Fibroblast of lung (primary cell): ENCODE results near the gene ATG9A. TPM values are rescaled to one million over a fixed set of nuclear protein-coding genes. Genes with fewer than 3 reads are reported as not detected.

Source experiments
- DNase-seq, 2 donors: peaks; one replicate each; pipeline versions ENCODE4 v3.0.0 to v3.0.0-alpha.2; 2010; ENCODE audit warnings: low read depth in 2 of 2
- H2AFZ ChIP-seq: 2 replicates; pipeline ENCODE4 v1.5.1; 2012; ENCODE audit warnings: low read length, control low read depth, inconsistent platforms
- H3K27ac ChIP-seq: 2 replicates; pipeline ENCODE4 v1.5.1; 2011; ENCODE audit warnings: low read length, control low read depth; ENCODE audit not compliant: insufficient read depth
- H3K27me3 ChIP-seq: 2 replicates; pipeline ENCODE4 v1.5.1; 2011; ENCODE audit warnings: mild to moderate bottlenecking, low read length; ENCODE audit not compliant: control insufficient read depth, insufficient read depth
- H3K36me3 ChIP-seq: 2 replicates; pipeline ENCODE4 v1.5.1; 2011; ENCODE audit warnings: low read length; ENCODE audit not compliant: control insufficient read depth, insufficient read depth
- H3K4me1 ChIP-seq: 2 replicates; pipeline ENCODE4 v1.5.1; 2011; ENCODE audit warnings: low read length; ENCODE audit not compliant: control insufficient read depth, insufficient read depth; ENCODE audit errors: extremely low read depth
- H3K4me2 ChIP-seq: 2 replicates; pipeline ENCODE4 v1.5.1; 2011; ENCODE audit warnings: low read length, control low read depth; ENCODE audit not compliant: insufficient read depth; ENCODE audit errors: extremely low read depth
- H3K4me3 ChIP-seq, 4 experiments: fragments of 200-600 bp in 1 of 4; sonication (generic) in 1 of 4; replicated peaks in 1 of 4; 2 replicates each; pipeline ENCODE4 v1.5.1; 2011 to 2016; ENCODE audit warnings: low read length in 4 of 4, low read depth in 3 of 4, mild to moderate bottlenecking in 3 of 4, control low read depth in 2 of 4, inconsistent platforms in 1 of 4, mixed read lengths in 1 of 4; ENCODE audit not compliant: insufficient read depth in 1 of 4; ENCODE audit errors: control extremely low read depth in 1 of 4
- H3K79me2 ChIP-seq: 2 replicates; pipeline ENCODE4 v1.5.1; 2012; ENCODE audit warnings: mild to moderate bottlenecking, low read length, inconsistent platforms; ENCODE audit not compliant: control insufficient read depth, insufficient read depth
- H3K9ac ChIP-seq: 2 replicates; pipeline ENCODE4 v1.5.1; 2011; ENCODE audit warnings: mild to moderate bottlenecking, low read length, control low read depth; ENCODE audit not compliant: insufficient read depth
- H3K9me3 ChIP-seq: 2 replicates; pipeline ENCODE4 v1.5.1; 2012; ENCODE audit warnings: low read depth, low read length; ENCODE audit not compliant: control insufficient read depth, insufficient read depth
- H4K20me1 ChIP-seq: 2 replicates; pipeline ENCODE4 v1.5.1; 2011; ENCODE audit warnings: low read length; ENCODE audit not compliant: control insufficient read depth, insufficient read depth; ENCODE audit errors: extremely low read depth
- CTCF ChIP-seq, 2 donors: IDR thresholded peaks in 1 of 2; conservative IDR thresholded peaks in 1 of 2; 1 replicate in 1 of 2; 2 replicates in 1 of 2; pipeline ENCODE4 v1.5.1; 2011 to 2012; ENCODE audit warnings: low read length in 2 of 2, control low read depth in 1 of 2, inconsistent platforms in 1 of 2, low read depth in 1 of 2, mild to moderate bottlenecking in 1 of 2
- EZH2 ChIP-seq: IDR thresholded peaks from 2 replicates; pipeline ENCODE4 v1.5.1; 2012; ENCODE audit warnings: low read length, control low read depth, mild to moderate bottlenecking; ENCODE audit errors: missing control alignments
- polyA plus RNA-seq, 2 donors: library from polyadenylated mRNA; depleted of rRNA in 1 of 2; stranded (reverse) in 1 of 2; unstranded in 1 of 2; fragments of >200 nt; gene quantifications; 2 replicates each; pipeline ENCODE4 v1.2.1, GENCODE V29; 2011 to 2012; ENCODE audit warnings: missing spikeins in 1 of 2
- total RNA-seq: library from RNA; depleted of rRNA; stranded (reverse); fragments of >200 nt; gene quantifications from 2 replicates; pipeline ENCODE4 v1.2.1, GENCODE V29; 2014

ATG9A gene
- total and polyA plus RNA-seq, 2 donors (not counting 1 experiment from before 2014, with no cell fraction given) = 47.2 to 68.2 TPM

DNA sequence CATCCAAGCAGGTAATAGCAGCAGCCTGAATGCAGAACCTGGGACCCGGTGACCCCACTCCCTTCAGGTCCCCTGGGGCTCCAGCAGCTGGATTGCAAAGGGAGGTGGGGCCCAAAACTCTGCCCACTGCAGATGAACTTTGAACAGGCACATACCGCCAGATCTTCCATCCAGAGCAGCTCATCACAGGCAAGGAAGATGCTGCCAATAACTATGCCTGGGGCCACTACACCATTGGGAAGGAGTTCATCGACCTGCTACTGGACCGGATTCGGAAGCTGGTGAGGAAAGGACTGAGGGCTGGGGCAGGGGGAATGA lies 40.6 kb upstream of the ATG9A start:
- Histone ChIP-seq H3K27ac (no peak overlapping the region), H3K36me3 (no peaks in the 10 kb centered on the region), H3K4me2 (no peak overlapping the region), H2AFZ (no peak overlapping the region), H3K79me2 (no peaks in the 10 kb centered on the region), H3K27me3 (peaks cover 18% of the 10 kb centered on the region), H3K9me3 (no peaks in the 10 kb centered on the region), H3K9ac (no peak overlapping the region), H4K20me1 (no peaks in the 10 kb centered on the region), H3K4me3 (no peak overlapping the region), H3K4me1 (peaks cover 12% of the 10 kb centered on the region)
- no peak for DNase-seq
- no peak for TF ChIP-seq EZH2
- no peak for TF ChIP-seq CTCF (conservative IDR thresholded peaks at IDR 0.05 in 1 of 2, IDR thresholded peaks at IDR 0.05 in 1 of 2; ENCODE audit: low read depth in 1 of 2, low read length in 2 of 2)

DNA sequence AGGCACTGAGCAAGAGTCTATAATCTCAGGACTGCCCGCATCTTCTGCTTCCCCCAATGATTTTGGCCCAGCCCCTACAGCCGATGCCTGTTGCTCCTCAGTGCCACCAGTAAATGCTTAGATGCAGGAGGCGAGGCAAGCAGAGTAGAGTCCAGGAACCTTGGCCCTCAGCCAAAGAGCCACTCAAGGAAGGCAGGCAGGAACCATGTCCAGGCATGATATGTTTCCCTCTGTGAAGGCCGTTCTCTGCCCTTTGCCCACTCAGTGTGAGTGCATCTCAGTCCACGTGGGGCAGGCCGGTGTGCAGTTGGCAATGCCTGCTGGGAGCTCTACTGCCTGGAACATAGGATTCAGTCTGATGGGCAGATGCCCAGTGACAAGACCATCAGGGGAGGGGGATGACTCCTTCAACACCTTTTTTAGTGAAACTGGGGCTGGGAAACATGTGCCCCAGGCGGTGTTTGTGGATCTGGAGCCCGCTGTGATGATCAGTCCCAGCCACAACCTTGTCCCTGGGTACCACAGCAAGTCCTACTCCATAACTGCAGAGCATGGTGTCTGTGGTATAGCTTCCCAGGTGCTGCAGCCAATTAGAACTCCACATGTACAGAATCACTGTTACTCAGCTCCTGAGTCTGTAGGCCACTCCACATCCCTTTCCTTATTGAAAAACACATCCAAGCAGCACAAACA lies 40.1 kb upstream of the ATG9A start:
- no peak overlapping the region for H3K27ac ChIP-seq
- H3K36me3 ChIP-seq = no peaks in the 10 kb centered on the region

DNA sequence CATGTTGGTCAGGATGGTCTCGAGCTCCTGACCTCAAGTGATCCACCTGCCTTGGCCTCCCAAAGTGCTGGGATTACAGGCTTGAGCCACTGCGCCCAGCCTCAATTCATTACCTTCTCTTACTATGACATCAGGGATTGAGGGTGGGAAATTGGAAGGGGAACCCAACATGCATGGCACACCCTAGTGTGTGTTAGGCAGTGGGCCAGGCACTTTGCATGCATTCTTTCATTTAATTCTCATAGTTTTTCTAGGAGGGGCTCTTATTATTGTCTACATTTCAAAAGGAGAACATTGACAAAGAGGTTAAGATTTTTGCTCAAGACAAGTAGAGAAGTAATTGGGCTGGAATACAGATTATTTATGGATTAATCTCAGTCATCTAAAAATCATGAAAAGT lies 38.9 kb upstream of the ATG9A start:
- H3K4me1 ChIP-seq = no peaks in the 10 kb centered on the region
- no peaks in the 10 kb centered on the region for H3K36me3 ChIP-seq
- no peaks in the 10 kb centered on the region for H3K79me2 ChIP-seq
- H3K9ac ChIP-seq = no peak overlapping the region
- no peak overlapping the region for H3K27ac ChIP-seq
- H3K4me3 ChIP-seq = no peak overlapping the region
- no peak overlapping the region for H3K4me2 ChIP-seq
- no peak for TF ChIP-seq CTCF (conservative IDR thresholded peaks at IDR 0.05 in 1 of 2, IDR thresholded peaks at IDR 0.05 in 1 of 2; ENCODE audit: low read depth in 1 of 2, low read length in 2 of 2)
- TF ChIP-seq EZH2 = no peak
- H2AFZ ChIP-seq = no peak overlapping the region
- H3K27me3 ChIP-seq = peaks cover 18% of the 10 kb centered on the region
- H4K20me1 ChIP-seq = no peaks in the 10 kb centered on the region
- no peaks in the 10 kb centered on the region for H3K9me3 ChIP-seq
- DNase-seq = no peak

More for the DNA sequence above, 40.1 kb upstream of the ATG9A start:
- Histone ChIP-seq H4K20me1 (no peaks in the 10 kb centered on the region), H3K9ac (no peak overlapping the region), H3K9me3 (no peaks in the 10 kb centered on the region), H3K79me2 (no peaks in the 10 kb centered on the region), H3K4me1 (peaks cover 8% of the 10 kb centered on the region), H3K4me3 (no peak overlapping the region), H3K27me3 (peaks cover 18% of the 10 kb centered on the region), H2AFZ (no peak overlapping the region), H3K4me2 (no peak overlapping the region)
- no peak for TF ChIP-seq EZH2
- TF ChIP-seq CTCF (conservative IDR thresholded peaks at IDR 0.05 in 1 of 2, IDR thresholded peaks at IDR 0.05 in 1 of 2; ENCODE audit: low read depth in 1 of 2, low read length in 2 of 2) = no peak
- DNase-seq = no peak
